ENCODE measurements around the gene TMC4.
A peak's percentile ranks its signal among the peaks of the same experiment; 100 is the strongest.
"Not testable (repeated sequence)": the region's sequence is repeated elsewhere in the genome, so short reads cannot be mapped to it uniquely, and the experiment has no call there.

The TMC4 gene

GRCh38 chr19:54188215-54188871, 15.4 kb upstream of the TMC4 start:
- H3K4me3 ChIP-seq (ENCODE audit: low read length): peak overlapping the region; percentile 92
- no peaks in the 10 kb centered on the region for H3K27me3 ChIP-seq (ENCODE audit: control insufficient read depth, insufficient read depth, low read length)
- H3K4me1 ChIP-seq (ENCODE audit: control insufficient read depth, insufficient read depth, low read length): peaks cover 18% of the 10 kb centered on the region
- H3K9ac ChIP-seq (ENCODE audit: low read depth, low read length): peak overlapping the region; percentile 96
- H3K9me3 ChIP-seq (replicated peaks; ENCODE audit: low read length): no peaks in the 10 kb centered on the region
- H3K4me2 ChIP-seq (ENCODE audit: low read length): peak overlapping the region; percentile 87
- H3K36me3 ChIP-seq (ENCODE audit: insufficient read depth, low read length): peaks cover 31% of the 10 kb centered on the region

GRCh38 chr19:54186934-54187381, 14.0 kb upstream of the TMC4 start:
- H3K9ac ChIP-seq (ENCODE audit: low read depth, low read length): no peak overlapping the region
- H3K4me2 ChIP-seq (ENCODE audit: low read length): no peak overlapping the region
- no peaks in the 10 kb centered on the region for H3K27me3 ChIP-seq (ENCODE audit: control insufficient read depth, insufficient read depth, low read length)
- no peak overlapping the region for H3K4me3 ChIP-seq (ENCODE audit: low read length)
- H3K4me1 ChIP-seq (ENCODE audit: control insufficient read depth, insufficient read depth, low read length): peaks cover 11% of the 10 kb centered on the region
- H3K9me3 ChIP-seq (replicated peaks; ENCODE audit: low read length): no peaks in the 10 kb centered on the region
- H3K36me3 ChIP-seq (ENCODE audit: insufficient read depth, low read length): peaks cover 25% of the 10 kb centered on the region

GRCh38 chr19:54186351-54186750, 13.4 kb upstream of the TMC4 start:
- H3K36me3 ChIP-seq (ENCODE audit: insufficient read depth, low read length): peaks cover 25% of the 10 kb centered on the region
- no peak overlapping the region for H3K9ac ChIP-seq (ENCODE audit: low read depth, low read length)
- H3K4me3 ChIP-seq (ENCODE audit: low read length): no peak overlapping the region
- no peaks in the 10 kb centered on the region for H3K27me3 ChIP-seq (ENCODE audit: control insufficient read depth, insufficient read depth, low read length)
- peaks cover 7% of the 10 kb centered on the region for H3K4me1 ChIP-seq (ENCODE audit: control insufficient read depth, insufficient read depth, low read length)
- no peak overlapping the region for H3K4me2 ChIP-seq (ENCODE audit: low read length)
- H3K9me3 ChIP-seq (replicated peaks; ENCODE audit: low read length): no peaks in the 10 kb centered on the region

- Histone ChIP-seq H3K4me1 (ENCODE audit: control insufficient read depth, insufficient read depth, low read length) (peaks cover 5% of the 10 kb centered on the region), H3K4me2 (ENCODE audit: low read length) (no peak overlapping the region), H3K27me3 (ENCODE audit: control insufficient read depth, insufficient read depth, low read length) (no peaks in the 10 kb centered on the region), H3K9ac (ENCODE audit: low read depth, low read length) (no peak overlapping the region), H3K9me3 (replicated peaks; ENCODE audit: low read length) (no peaks in the 10 kb centered on the region), H3K4me3 (ENCODE audit: low read length) (no peak overlapping the region), H3K36me3 (ENCODE audit: insufficient read depth, low read length) (peaks cover 46% of the 10 kb centered on the region)
Measured at GRCh38 chr19:54183431-54183830, 10.5 kb upstream of the TMC4 start.

GRCh38 chr19:54181894-54182293, 8.9 kb upstream of the TMC4 start:
- peaks cover 46% of the 10 kb centered on the region for H3K36me3 ChIP-seq (ENCODE audit: insufficient read depth, low read length)
- not testable (repeated sequence) for H3K4me2 ChIP-seq (ENCODE audit: low read length); H3K27me3 ChIP-seq (ENCODE audit: control insufficient read depth, insufficient read depth, low read length); H3K9ac ChIP-seq (ENCODE audit: low read depth, low read length); H3K4me1 ChIP-seq (ENCODE audit: control insufficient read depth, insufficient read depth, low read length); H3K9me3 ChIP-seq (replicated peaks; ENCODE audit: low read length); H3K4me3 ChIP-seq (ENCODE audit: low read length)

- Histone ChIP-seq H3K4me2 (ENCODE audit: low read length) (no peak overlapping the region), H3K27me3 (ENCODE audit: control insufficient read depth, insufficient read depth, low read length) (no peaks in the 10 kb centered on the region), H3K36me3 (ENCODE audit: insufficient read depth, low read length) (peaks cover 46% of the 10 kb centered on the region), H3K4me3 (ENCODE audit: low read length) (no peak overlapping the region), H3K4me1 (ENCODE audit: control insufficient read depth, insufficient read depth, low read length) (no peaks in the 10 kb centered on the region), H3K9me3 (replicated peaks; ENCODE audit: low read length) (no peaks in the 10 kb centered on the region), H3K9ac (ENCODE audit: low read depth, low read length) (no peak overlapping the region)
Measured at GRCh38 chr19:54180691-54181091, 7.7 kb upstream of the TMC4 start.

- Histone ChIP-seq H3K27me3 (ENCODE audit: control insufficient read depth, insufficient read depth, low read length) (no peaks in the 10 kb centered on the region), H3K9ac (ENCODE audit: low read depth, low read length) (no peak overlapping the region), H3K4me3 (ENCODE audit: low read length) (no peak overlapping the region), H3K4me2 (ENCODE audit: low read length) (no peak overlapping the region), H3K4me1 (ENCODE audit: control insufficient read depth, insufficient read depth, low read length) (no peaks in the 10 kb centered on the region), H3K9me3 (replicated peaks; ENCODE audit: low read length) (no peaks in the 10 kb centered on the region), H3K36me3 (ENCODE audit: insufficient read depth, low read length) (peaks cover 43% of the 10 kb centered on the region)
Measured at GRCh38 chr19:54179921-54180461, 7.0 kb upstream of the TMC4 start.

GRCh38 chr19:54179262-54179852, 6.4 kb upstream of the TMC4 start:
- no peak overlapping the region for H3K9ac ChIP-seq (ENCODE audit: low read depth, low read length)
- H3K36me3 ChIP-seq (ENCODE audit: insufficient read depth, low read length): peaks cover 43% of the 10 kb centered on the region
- no peak overlapping the region for H3K4me3 ChIP-seq (ENCODE audit: low read length)
- no peaks in the 10 kb centered on the region for H3K27me3 ChIP-seq (ENCODE audit: control insufficient read depth, insufficient read depth, low read length)
- H3K4me2 ChIP-seq (ENCODE audit: low read length): no peak overlapping the region
- no peaks in the 10 kb centered on the region for H3K9me3 ChIP-seq (replicated peaks; ENCODE audit: low read length)
- H3K4me1 ChIP-seq (ENCODE audit: control insufficient read depth, insufficient read depth, low read length): no peaks in the 10 kb centered on the region

- Histone ChIP-seq H3K4me3 (ENCODE audit: low read length) (no peak overlapping the region), H3K4me2 (ENCODE audit: low read length) (no peak overlapping the region), H3K27me3 (ENCODE audit: control insufficient read depth, insufficient read depth, low read length) (no peaks in the 10 kb centered on the region), H3K36me3 (ENCODE audit: insufficient read depth, low read length) (peaks cover 41% of the 10 kb centered on the region), H3K9me3 (replicated peaks; ENCODE audit: low read length) (no peaks in the 10 kb centered on the region), H3K4me1 (ENCODE audit: control insufficient read depth, insufficient read depth, low read length) (no peaks in the 10 kb centered on the region), H3K9ac (ENCODE audit: low read depth, low read length) (no peak overlapping the region)
Measured at GRCh38 chr19:54178581-54179261, 5.8 kb upstream of the TMC4 start.

- H3K4me2 ChIP-seq (ENCODE audit: low read length): no peak overlapping the region
- no peaks in the 10 kb centered on the region for H3K4me1 ChIP-seq (ENCODE audit: control insufficient read depth, insufficient read depth, low read length)
- no peaks in the 10 kb centered on the region for H3K27me3 ChIP-seq (ENCODE audit: control insufficient read depth, insufficient read depth, low read length)
- no peaks in the 10 kb centered on the region for H3K9me3 ChIP-seq (replicated peaks; ENCODE audit: low read length)
- peaks cover 19% of the 10 kb centered on the region for H3K36me3 ChIP-seq (ENCODE audit: insufficient read depth, low read length)
- no peak overlapping the region for H3K9ac ChIP-seq (ENCODE audit: low read depth, low read length)
- no peak overlapping the region for H3K4me3 ChIP-seq (ENCODE audit: low read length)
Measured at GRCh38 chr19:54173951-54174834, 1.2 kb upstream of the TMC4 start.

- H3K4me1 ChIP-seq (ENCODE audit: control insufficient read depth, insufficient read depth, low read length): peaks cover under 1% of the 10 kb centered on the region
- no peaks in the 10 kb centered on the region for H3K27me3 ChIP-seq (ENCODE audit: control insufficient read depth, insufficient read depth, low read length)
- no peak overlapping the region for H3K9ac ChIP-seq (ENCODE audit: low read depth, low read length)
- H3K36me3 ChIP-seq (ENCODE audit: insufficient read depth, low read length): peaks cover 11% of the 10 kb centered on the region
- no peak overlapping the region for H3K4me3 ChIP-seq (ENCODE audit: low read length)
- H3K9me3 ChIP-seq (replicated peaks; ENCODE audit: low read length): no peaks in the 10 kb centered on the region
- no peak overlapping the region for H3K4me2 ChIP-seq (ENCODE audit: low read length)
Measured at GRCh38 chr19:54173359-54173699, 369 bp upstream of the TMC4 start.

Data from skeletal muscle satellite cell (primary cell).